Measurements from ENCODE around the gene SLC13A4.
"Not testable (repeated sequence)": the region's sequence is repeated elsewhere in the genome, so short reads cannot be mapped to it uniquely, and the experiment has no call there.

The SLC13A4 gene

DNA sequence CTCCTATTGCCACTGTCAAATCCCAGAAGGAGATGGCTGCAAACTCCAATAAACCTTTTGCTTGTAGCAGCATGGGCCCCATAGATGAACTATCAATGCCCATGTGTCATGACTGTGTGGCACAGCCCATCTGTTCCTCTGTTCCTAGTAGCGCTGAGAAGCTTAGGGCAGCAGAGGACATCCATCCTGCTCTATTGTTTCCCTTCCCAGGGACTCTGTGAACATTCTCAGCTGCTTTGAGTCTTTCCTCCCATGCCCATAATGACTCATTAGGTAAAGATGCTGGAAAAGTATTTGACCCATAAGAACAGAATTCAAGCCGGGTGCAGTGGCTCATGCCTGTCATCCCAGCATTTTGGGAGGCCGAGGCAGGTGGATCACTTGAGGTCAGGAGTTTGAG, 37.4 kb downstream of the SLC13A4 start:
- no peak for DNase-seq

DNA sequence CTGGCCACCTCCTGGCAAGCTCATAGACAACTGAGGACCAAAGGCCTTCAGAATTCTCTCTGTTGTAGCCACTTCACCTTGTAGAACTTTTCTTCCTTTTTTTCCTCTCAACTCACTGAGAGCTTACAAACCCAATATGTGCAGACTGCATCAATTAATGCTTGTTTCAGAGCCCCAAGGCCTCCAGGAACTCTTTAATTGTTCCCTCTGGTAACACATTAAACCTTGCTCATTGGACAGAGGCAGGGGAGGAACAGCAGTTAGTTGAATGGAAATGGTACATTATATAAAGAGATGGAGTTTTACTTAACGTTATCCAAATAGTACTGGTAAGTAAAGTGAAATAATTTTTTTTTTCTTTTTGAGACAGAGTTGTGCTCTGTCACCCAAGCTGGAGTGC, 40.5 kb downstream of the SLC13A4 start:
- no peak for DNase-seq

DNA sequence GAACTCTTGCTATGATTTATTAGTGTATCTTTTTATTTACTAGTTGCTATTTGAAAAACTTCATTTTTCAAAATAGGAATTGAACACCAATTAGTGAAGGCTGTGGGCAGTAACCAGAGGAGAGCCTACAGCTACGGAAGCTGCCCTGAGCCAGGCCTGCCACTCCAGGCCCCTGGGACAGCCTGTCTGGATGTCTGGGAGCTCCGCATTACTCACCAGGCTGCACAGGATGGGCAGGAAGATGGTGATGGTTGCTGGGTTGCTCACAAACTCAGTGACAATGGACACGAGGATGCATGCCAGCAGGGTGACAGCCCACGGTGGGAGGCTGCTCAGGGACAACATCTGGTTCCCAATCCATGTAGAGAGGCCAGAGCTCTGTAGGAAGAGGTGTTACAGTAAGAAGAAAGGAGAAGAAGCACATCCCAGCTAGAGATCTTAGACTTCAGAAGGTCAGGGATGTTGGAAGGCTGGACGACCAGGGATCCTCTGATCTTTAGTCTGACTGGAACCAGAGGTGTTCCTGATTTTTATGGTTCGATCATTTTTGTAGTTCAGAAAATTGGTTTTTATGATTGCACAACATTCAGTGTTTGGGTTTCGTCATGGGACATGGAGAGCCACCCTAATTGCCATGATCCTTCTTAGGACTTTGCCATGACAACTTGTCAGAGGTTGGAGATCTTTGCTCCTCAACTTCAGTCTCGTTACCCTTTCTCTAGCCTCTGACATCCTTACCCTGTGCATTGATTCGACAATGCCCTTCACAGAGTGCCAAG, 42.5 kb downstream of the SLC13A4 start:
- no peak for DNase-seq

DNA sequence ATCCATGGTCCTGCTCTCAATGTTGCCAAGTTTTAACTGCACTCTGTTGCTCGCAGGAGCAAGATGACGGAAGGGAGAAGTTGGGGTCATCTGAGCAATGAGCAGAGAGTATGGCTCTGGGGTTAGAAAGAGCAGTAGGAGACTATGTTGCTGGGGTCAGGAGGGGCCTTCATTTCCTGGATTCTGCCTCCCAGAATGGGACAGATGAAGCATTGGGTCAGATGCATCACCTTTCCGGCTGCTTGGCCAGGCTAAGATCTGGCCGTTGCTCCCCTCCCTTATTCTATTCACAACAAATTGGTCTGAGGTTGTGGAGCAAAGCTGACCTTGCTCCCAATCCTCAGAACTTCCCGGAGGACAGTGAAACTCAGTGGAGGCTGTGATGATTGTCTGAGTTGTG, 43.3 kb downstream of the SLC13A4 start:
- DNase-seq = no peak

DNA sequence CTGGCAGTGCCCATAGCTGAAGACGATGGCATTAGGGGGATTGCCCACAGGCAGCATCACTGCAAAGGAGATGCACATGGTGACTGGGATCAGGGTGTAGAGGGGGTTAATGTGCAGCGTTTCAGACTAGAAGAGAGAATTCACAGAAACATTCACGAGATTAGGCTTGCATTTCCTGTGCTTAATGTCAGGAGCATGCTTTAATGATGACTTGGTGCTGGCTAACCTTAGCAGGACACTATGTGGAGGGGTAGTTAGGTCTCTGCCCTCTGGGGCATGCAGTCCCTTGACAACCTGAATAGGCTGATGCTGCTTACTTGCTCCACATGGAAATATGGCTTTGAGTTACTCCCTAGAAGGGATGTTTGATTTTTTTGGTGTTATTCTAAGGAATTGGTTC, 43.9 kb downstream of the SLC13A4 start:
- DNase-seq = no peak

DNA sequence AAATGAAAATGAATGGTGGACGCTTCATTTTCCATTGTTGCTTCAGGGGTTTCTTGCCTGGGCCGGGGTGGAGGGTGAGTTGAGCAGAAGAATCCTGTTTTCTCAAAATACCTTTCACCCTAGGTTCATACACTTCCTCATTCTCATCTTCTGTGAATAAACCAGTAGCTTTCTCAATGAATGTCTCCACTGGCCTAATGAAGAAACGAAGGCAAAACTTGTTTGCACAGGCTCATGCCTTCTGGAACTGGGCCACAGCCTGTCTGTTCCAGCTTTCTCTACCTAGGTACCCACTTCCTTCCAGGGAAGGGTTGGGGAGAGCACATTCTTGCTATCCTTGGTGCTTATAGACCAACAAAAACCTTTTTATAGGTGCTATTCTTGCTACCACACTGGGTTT, 44.4 kb downstream of the SLC13A4 start:
- no peak for DNase-seq

DNA sequence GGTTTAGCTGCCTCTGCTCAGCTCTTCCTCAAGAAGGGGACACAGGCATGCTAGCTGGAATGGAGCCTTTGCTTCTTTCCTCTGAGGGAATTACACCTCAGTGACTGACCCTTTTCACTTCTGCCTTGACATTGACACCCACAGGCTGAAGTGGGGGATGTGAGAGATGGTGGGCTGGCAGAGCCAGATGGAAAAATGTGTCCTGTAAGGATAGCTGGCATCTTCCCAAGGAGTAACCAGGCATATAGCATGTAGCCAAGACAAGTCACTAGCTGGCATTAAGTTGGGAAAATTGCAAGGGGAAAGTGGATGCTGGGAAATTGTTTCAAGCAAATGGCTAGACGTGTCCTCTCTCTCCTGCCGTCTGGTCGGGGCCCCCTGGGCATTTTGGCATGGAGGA, 45.8 kb downstream of the SLC13A4 start:
- no peak for DNase-seq

DNA sequence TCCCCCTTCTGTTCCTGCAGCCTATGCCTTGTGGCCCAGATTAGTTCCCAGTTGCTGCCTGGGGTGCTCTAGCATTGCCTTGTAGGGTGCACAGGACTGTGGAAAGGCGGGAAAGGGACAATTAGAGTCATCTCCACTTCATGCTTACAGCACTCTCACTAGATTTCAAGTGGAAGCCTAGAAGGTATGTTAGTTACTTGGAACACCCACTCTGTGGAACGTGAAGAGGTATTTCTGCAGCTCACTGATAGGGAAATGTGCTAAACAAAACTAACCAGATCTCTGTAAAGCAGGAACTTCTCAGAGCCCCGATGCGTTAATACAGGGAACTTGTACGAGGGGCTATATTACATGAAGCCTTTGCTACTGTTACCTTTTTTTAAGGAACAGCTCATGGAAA, 46.2 kb downstream of the SLC13A4 start:
- DNase-seq = no peak

DNA sequence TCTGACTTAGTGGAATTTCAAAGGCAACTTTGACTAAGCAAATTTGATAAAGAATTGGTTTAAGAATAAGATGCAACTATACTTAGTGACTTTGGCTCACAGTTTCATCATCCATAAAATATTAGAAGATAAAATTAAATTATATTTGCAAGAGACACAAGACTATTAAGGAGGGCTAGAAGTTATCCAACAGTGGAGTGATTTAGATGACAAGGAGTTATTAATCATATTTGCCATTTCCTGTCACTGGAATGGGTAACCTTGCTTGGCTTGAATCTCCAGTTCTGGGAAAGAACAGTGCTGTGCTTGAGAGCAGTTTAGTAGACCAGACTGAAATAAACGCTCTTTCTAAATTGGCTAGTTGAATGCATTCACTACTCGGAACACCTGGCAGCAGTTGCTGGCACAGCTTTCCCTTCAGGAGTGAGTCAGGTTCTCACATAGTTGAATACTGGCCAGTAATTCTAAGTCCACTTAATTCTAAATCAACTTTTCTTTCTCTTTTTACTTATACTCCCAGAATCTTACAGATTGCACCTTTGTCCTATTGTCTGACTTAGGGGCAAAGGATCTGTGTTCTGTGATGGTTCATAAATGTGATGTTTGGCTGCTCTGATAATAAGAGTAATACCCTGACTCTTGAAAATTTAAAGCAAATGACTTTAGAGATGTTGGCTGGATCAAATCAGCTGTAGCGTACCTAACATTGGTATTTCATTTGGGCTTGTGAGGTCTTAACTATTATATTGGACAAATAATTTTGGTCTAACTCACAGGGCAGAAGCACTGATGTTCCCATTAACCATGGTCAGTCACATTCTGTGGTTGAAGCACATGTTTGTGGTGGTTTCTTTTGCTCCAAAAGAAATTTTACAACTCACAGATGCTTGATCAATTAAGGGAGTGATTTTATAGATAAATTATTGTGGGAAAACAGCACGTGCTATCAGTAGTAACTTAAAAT, 49.1 kb downstream of the SLC13A4 start:
- no peak for DNase-seq

DNA sequence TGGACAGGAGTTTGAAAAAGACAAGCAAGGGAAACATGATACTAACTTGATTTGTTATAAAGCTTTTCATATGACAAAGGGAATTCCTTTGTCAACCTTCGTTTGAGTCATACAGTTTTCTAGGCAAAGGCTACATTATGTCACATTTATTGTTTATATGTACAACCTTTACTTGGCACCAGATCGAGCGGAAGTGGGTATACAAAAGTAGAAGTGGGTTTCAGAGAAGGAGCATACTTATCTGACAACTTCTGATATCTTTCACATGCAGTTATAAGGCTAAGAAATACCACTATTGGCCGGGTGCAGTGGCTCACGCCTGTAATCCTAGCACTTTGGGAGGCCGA, 54.7 kb downstream of the SLC13A4 start:
- no peak for DNase-seq

DNA sequence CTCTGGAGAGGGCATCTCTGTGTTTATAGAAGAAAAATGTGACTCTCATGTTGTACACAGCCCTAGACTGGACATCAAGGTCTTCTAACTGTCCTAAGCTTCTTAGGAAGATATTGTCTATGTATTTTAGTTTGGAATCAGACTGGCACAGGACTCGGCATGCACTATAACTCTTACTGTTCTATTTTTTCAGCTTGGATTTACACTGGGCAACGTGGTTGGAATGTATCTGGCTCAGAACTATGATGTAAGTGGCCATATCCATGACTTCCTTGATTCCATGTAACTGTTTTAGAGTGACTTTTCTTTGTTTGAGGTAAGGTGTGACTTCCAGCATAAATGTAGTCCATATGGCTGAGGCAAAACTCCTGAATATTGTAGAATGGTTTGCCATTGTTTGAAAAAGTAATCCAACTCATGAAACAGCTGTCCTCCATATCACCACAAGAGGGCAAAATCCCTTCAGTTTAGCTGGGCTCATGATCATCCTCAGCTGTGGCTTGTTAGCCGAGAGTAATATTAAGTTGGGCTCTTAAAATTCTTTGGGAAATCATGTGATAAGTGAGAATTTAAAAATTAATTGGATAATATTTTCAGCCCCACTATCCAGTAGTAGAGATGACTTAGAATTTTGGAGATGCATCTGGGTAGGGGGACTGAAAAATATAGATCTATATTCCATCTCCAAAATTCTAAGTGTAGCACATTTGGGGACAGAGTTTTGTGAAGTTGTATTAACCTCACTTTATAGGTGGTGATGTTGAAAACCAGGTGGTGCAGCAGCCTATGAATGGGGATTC, 55.2 kb downstream of the SLC13A4 start:
- DNase-seq = no peak

DNA sequence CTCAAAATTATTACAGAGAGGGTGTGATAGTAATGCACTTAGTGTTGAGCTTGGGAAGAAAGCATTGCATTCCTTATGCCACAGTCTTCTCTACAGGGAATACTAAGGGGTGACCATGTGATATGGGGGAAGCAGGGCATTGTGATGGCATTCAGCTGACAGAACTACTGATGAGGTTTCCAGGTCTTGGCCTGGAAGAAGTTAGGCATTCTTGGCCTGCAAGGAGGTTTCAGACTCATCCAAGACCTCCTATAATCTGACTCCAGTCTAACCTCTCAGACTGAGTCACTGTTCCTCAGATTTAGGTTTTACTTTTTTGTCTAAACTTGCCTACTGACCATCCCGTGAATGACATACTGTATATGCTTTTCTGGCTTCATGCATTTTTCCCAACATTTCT, 57.8 kb downstream of the SLC13A4 start:
- DNase-seq = no peak

DNA sequence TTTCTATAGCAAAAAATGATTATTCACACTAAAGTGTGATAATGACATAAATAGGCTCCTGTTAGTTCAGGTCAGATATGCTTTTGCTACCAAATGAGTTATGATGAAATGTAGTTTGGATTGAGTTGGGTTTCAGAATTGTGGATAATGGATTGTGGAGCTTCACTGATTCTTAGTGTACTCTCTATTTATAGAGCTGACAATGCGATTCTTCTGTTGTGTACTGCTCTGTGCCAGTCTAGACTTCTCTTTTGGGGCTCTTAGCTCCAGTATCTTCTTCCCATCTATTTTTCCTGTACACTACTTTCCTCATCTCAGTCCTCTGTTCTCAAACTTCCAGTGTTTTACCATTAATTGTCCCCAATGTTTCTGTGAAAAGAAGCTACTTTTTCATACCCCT, 58.2 kb downstream of the SLC13A4 start:
- no peak for DNase-seq

DNA sequence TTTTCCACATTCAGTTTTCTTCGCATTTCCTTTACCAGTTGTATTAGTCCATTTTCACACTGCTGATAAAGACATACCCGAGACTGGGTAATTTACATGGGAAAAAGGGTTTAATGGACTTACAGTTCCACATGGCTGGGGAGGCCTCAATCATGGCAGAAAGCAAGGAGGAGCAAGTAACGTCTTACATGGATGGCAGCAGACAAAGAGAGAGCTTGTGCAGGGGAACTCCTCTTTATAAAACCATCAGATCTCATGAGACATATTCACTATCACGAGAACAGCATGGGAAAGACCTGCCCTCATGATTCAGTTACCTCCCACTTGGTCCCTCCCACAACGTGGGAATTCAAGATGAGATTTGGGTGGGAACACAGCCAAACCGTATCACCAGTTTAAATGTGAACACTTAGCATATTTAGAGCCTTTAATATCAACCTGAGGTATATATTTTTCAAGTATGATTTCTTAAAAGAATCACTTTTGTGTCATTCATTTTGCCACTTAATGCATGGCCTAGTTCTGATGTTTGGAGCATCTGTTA, 59.1 kb downstream of the SLC13A4 start:
- not testable (repeated sequence) for DNase-seq

DNA sequence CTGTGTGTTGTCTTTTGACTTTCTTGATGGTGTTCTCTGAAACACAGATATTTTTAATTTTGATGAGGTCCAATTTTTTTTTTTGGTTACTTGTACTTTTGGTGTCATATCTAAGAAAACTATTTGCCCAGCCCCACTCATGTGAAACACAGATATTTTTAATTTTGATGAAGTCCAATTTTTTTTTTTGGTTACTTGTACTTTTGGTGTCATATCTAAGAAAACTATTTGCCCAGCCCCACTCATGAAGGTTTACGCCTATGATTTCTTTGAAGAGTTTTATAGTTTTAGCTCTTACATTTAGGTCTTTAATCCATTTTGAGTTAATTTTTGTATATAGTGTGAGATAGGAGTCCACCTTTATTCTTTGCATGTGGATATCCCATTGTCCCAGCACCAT, 60.4 kb downstream of the SLC13A4 start:
- not testable (repeated sequence) for DNase-seq

DNA sequence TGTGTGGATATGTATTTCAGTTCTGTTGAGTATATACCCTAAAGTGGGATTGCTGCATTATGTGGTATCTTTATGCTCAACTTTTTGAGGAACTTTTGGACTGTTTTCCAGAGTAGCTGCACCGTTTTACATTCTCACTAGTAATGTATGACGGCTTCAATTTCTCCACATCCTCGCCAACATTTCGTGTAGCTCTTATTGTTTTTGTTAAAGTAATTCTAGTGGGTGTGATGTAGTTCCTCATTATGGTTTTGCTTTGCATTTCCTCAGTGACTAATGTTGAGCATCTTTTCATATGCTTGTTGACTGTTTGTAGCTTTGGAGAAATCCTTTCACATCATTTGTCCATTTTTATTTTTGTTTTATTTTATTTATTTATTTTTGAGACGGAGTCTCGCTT, 61.1 kb downstream of the SLC13A4 start:
- DNase-seq = no peak

DNA sequence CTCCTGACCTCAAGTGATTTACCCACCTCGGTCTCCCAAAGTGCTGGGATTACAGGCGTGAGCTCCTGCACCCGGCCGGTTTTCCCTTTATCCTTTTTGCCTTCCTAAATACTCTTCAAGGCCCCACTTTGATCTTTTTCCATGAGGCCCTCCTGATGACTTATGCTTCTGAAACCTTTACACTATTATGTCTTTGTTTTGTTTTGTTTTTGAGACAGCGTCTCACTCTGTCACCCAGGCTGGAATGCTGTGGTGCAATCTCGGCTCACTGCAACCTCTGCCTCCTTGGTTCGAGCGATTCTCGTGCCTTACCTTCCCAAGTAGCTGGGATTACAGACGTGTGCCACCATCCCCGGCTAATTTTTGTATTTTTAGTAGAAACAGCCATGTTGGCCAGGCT, 61.8 kb downstream of the SLC13A4 start:
- no peak for DNase-seq

DNA sequence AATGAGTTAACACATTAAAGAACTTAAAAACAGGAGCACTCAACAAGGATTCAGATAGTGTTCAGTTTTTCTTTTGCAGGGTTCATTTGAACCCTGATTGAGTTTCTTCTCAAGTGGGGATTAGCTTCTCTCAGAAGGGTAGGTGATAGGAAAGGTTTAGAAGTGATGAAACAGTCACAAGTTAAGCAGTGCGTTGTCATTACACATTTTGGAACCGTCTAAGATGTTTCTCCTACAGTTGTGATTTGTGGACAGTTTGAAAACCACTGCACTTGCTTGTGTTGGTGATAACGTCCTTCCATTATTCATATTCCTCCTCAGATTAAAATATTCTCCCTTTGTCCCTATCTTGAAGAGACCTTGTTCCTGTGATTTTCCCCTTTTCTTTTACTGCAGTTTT, 62.9 kb downstream of the SLC13A4 start:
- DNase-seq = no peak

DNA sequence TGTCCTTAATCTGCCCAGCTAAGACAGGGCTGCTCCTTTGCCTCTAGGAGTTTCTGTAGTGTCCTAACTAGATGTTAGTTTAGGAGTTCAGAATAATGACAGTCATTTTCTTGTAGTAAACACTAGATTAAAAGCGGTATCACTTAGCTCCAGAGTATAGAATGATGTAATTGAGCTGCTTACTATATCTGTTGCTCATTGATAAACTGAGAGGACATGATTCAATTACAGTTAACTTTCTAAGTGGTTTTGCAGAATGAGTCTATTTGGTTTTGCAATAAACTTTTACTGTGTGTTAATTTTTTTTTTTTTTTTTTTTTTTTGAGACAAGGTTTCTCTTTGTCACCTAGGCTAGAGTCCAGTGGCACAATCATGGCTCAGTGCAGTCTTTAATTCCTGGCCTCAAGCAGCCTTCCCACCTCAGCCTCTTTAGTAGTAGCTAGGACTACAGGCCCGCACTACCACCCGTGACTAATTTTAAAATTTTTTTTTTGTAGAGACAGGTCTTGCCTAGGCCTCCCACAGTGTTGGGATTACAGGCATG, 63.9 kb downstream of the SLC13A4 start:
- no peak for DNase-seq

DNA sequence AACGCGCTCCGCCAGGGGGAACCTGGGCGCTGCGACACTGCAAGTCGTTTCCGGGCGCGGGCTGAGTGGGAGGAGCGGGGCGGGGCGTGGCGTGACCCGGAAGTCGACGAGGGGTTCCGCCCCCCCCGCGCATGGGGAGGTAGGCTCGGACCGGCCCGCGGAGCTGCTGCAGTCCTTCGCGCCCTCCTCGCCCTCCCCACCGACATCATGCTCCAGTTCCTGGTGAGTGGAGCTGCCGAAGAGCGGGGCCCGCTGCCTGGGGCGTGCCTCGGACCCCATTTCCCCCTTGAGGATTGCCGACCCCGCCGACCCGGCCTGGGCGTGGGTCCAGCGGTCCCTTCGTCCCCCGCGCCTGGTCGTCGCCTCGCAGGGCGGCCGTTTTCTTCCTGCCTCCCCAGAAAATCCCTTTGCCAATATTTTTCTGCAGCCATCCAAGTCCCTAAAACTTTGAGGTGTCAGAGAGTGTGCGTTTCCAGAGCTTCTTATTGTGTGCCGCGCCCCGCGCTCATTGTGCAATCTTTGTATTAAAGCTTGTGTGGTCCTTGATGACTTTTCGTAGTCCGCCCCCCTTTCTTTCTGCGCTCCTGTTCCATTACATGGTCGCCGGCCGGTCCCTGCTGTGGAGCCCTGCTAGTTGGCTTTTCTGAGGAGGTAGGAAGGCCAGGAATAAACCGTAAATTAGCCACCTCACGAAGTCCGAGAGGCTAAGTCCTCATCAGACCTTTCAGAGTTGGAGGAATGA, 65.4 kb downstream of the SLC13A4 start, which contains the start of gene STMP1:
Gene STMP1, plus strand, starts transcription at position 142 of the 742 bp plus-strand sequence.
- peak; percentile 97 for DNase-seq

DNA sequence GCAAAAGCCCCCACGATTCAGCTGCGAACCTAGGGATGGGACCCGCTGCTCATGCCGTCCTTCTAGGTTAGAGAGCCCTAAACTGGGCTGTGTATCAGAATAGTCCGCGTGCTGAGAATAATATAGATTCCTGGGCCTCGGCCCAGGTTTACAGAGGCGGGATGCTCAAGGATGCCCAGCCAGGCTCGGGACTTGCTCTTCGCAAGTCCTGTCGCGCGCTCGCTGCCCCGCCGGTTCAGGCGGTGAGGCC, 65.9 kb downstream of the SLC13A4 start:
- no peak for DNase-seq

Data from activated naive CD4-positive, alpha-beta T cell treated with anti-CD3 and anti-CD28 coated beads, Interleukin-2, amount 50 U/mL, for 16 hours (primary cell).